DND-41 (cell line): ENCODE measurements around the gene PCSK9.

Experiments
- ATAC-seq: fragments of 200-7000 bp; cut with Tn5 transposase; 3 replicates; pipeline ENCODE4 v1.9.1; 2021; ENCODE audit warnings: low read depth; ENCODE audit not compliant: insufficient read depth
- DNase-seq: peaks from one replicate; pipeline ENCODE4 v3.0.0-alpha.2; 2020
- H2AFZ ChIP-seq: 2 replicates; pipeline ENCODE4 v1.6.0; 2012; ENCODE audit warnings: low read depth, low read length
- H3K27ac ChIP-seq: 2 replicates; pipeline ENCODE4 v1.5.1; 2012; ENCODE audit warnings: low read length, inconsistent platforms
- H3K27me3 ChIP-seq: fragments of 200-600 bp; sonication (generic); 2 replicates; pipeline ENCODE4 v1.6.0; 2012; ENCODE audit warnings: low read length, mild to moderate bottlenecking, inconsistent platforms; ENCODE audit not compliant: insufficient read depth, poor library complexity
- H3K36me3 ChIP-seq: 2 replicates; pipeline ENCODE4 v1.5.1; 2012; ENCODE audit warnings: low read length, inconsistent platforms; ENCODE audit not compliant: insufficient read depth
- H3K4me1 ChIP-seq: 2 replicates; pipeline ENCODE4 v1.5.1; 2012; ENCODE audit warnings: mild to moderate bottlenecking, low read length; ENCODE audit not compliant: insufficient read depth
- H3K4me2 ChIP-seq: 2 replicates; pipeline ENCODE4 v1.6.0; 2012; ENCODE audit warnings: mild to moderate bottlenecking, moderate library complexity, low read length, inconsistent platforms; ENCODE audit not compliant: insufficient read depth
- H3K4me3 ChIP-seq, 2 experiments: fragments of 200-600 bp in 1 of 2; shearing (Covaris generic) in 1 of 2; 2 replicates each; pipeline ENCODE4 v1.5.1; 2012 to 2016; ENCODE audit warnings: inconsistent platforms in 2 of 2, low read length in 2 of 2, mild to moderate bottlenecking in 2 of 2, low read depth in 1 of 2, moderate library complexity in 1 of 2
- H3K79me2 ChIP-seq: 2 replicates; pipeline ENCODE4 v1.6.0; 2012; ENCODE audit warnings: low read length, inconsistent platforms; ENCODE audit not compliant: insufficient read depth
- H3K9ac ChIP-seq: 2 replicates; pipeline ENCODE4 v1.6.0; 2012; ENCODE audit warnings: low read depth, mild to moderate bottlenecking, inconsistent platforms, low read length, moderate library complexity
- H3K9me3 ChIP-seq: 2 replicates; pipeline ENCODE4 v1.5.1; 2012; ENCODE audit warnings: low read length, moderate library complexity, mild to moderate bottlenecking, inconsistent platforms; ENCODE audit not compliant: insufficient read depth, severe bottlenecking
- H4K20me1 ChIP-seq: 2 replicates; pipeline ENCODE4 v1.6.0; 2012; ENCODE audit warnings: low read length; ENCODE audit not compliant: insufficient read depth
- EZH2 ChIP-seq: IDR thresholded peaks from 3 replicates; pipeline ENCODE4 v1.6.1; 2012; ENCODE audit warnings: borderline replicate concordance, low read depth, mild to moderate bottlenecking, moderate library complexity, low read length, inconsistent platforms; ENCODE audit not compliant: severe bottlenecking
- TF ChIP-seq, protein P1 (sequence below): IDR thresholded peaks from 2 replicates; pipeline ENCODE4 v1.5.1; 2012; ENCODE audit warnings: borderline replicate concordance, low read length, moderate library complexity, mild to moderate bottlenecking; ENCODE audit not compliant: poor library complexity, severe bottlenecking; ENCODE audit errors: extremely low read depth

Gene PCSK9

DNA sequence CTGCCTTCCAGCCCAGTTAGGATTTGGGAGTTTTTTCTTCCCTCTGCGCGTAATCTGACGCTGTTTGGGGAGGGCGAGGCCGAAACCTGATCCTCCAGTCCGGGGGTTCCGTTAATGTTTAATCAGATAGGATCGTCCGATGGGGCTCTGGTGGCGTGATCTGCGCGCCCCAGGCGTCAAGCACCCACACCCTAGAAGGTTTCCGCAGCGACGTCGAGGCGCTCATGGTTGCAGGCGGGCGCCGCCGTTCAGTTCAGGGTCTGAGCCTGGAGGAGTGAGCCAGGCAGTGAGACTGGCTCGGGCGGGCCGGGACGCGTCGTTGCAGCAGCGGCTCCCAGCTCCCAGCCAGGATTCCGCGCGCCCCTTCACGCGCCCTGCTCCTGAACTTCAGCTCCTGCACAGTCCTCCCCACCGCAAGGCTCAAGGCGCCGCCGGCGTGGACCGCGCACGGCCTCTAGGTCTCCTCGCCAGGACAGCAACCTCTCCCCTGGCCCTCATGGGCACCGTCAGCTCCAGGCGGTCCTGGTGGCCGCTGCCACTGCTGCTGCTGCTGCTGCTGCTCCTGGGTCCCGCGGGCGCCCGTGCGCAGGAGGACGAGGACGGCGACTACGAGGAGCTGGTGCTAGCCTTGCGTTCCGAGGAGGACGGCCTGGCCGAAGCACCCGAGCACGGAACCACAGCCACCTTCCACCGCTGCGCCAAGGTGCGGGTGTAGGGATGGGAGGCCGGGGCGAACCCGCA is at the start of gene PCSK9:
Gene PCSK9, plus strand, starts transcription at position 207 of the 741 bp plus-strand sequence. Its CDS starts 290 bp downstream, at position 497.
- H3K4me3 ChIP-seq, result no peak within 1 kb of the TSS
- TF ChIP-seq, protein P1, sequence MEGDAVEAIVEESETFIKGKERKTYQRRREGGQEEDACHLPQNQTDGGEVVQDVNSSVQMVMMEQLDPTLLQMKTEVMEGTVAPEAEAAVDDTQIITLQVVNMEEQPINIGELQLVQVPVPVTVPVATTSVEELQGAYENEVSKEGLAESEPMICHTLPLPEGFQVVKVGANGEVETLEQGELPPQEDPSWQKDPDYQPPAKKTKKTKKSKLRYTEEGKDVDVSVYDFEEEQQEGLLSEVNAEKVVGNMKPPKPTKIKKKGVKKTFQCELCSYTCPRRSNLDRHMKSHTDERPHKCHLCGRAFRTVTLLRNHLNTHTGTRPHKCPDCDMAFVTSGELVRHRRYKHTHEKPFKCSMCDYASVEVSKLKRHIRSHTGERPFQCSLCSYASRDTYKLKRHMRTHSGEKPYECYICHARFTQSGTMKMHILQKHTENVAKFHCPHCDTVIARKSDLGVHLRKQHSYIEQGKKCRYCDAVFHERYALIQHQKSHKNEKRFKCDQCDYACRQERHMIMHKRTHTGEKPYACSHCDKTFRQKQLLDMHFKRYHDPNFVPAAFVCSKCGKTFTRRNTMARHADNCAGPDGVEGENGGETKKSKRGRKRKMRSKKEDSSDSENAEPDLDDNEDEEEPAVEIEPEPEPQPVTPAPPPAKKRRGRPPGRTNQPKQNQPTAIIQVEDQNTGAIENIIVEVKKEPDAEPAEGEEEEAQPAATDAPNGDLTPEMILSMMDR, result no peak
- no peak for TF ChIP-seq EZH2
- H3K4me1 ChIP-seq, result no peaks in the 10 kb centered on the region
- no peak within 1 kb of the TSS for H3K4me2 ChIP-seq
- H3K27ac ChIP-seq, result no peak within 1 kb of the TSS
- H3K9ac ChIP-seq, result no peak within 1 kb of the TSS
- H4K20me1 ChIP-seq, result no peaks in the 10 kb centered on the region
- no peak within 1 kb of the TSS for H2AFZ ChIP-seq
- peaks cover 25% of the 10 kb centered on the region for H3K27me3 ChIP-seq
- H3K9me3 ChIP-seq, result no peaks in the 10 kb centered on the region
- no peaks in the 10 kb centered on the region for H3K36me3 ChIP-seq
- ATAC-seq, result no peak
- no peaks in the 10 kb centered on the region for H3K79me2 ChIP-seq
- DNase-seq, result no peak

DNA sequence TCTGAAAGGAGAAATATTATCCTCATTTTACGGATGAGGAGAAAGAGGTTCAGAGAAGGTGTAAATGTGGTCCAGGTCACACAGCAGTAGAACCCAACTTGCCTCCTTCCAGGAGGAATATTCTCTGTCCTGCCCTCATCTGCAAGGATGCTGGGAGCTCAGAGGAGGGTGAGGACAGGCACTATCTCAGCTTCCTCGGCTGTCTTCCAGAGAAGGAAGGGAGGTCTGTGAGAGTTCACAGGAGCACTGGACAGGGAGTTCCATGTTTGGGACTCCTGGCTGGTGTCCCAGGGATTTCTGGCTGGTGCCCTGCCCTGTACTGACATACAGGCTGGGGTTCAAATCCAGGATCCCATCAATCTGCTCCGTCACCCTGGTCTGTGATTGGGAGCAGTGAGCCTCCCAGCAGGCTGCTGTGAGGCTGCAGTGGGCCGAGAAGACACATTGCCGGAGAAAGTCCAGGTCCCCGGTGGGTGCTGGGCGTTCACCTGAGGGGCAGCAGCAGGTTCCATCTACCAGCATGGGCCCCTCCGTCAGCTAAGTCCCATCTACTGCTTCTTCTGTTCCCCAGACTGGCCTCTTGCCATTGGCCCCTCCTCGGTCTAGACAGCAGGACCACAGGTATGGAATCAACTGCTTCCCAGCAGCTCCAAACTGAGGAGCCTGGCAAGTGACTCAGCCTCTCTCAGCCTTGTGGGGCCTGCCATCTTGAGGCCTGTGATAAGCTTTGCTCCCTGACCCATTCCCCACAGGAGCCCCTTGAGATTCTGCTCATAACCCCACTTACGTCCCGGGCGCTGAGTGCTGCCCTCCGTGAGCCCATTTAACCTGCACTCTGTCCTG is 49.2 kb upstream of the PCSK9 start:
- no peak for TF ChIP-seq EZH2
- Histone ChIP-seq H3K79me2 (no peaks in the 10 kb centered on the region), H3K9ac (no peak overlapping the region), H3K27ac (no peak overlapping the region), H4K20me1 (no peaks in the 10 kb centered on the region), H3K9me3 (no peaks in the 10 kb centered on the region), H3K4me1 (no peaks in the 10 kb centered on the region), H3K27me3 (peaks cover 7% of the 10 kb centered on the region), H3K36me3 (no peaks in the 10 kb centered on the region), H3K4me2 (no peak overlapping the region), H2AFZ (no peak overlapping the region), H3K4me3 (no peak overlapping the region)
- no peak for ATAC-seq
- DNase-seq, result no peak

DNA sequence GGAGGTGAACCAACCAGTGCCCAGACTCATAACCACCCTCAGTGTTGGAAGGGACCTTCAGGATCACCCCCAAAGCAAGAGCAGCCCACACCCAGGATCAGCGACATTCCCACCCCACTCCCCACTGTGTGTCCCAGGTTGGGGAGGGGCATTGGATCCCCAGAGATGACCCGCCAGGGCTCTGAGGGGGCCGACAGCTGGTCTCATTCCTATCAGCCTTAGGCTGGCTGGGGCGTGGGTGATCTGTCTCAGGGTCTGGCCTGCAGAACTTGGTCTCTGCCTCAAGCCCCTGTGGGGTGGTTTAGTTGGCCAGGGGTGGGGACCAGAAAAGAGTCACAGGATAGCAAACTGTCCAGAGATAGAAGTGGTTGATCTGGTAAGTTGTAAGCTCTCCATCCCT is 48.4 kb upstream of the PCSK9 start:
- ATAC-seq (no peak), DNase-seq (no peak)
- H3K36me3 ChIP-seq, result no peaks in the 10 kb centered on the region
- peaks cover 7% of the 10 kb centered on the region for H3K27me3 ChIP-seq
- H3K9me3 ChIP-seq, result no peaks in the 10 kb centered on the region
- no peaks in the 10 kb centered on the region for H3K79me2 ChIP-seq
- no peak overlapping the region for H2AFZ ChIP-seq
- no peak overlapping the region for H3K4me3 ChIP-seq
- TF ChIP-seq, protein P1, result no peak
- no peak for TF ChIP-seq EZH2
- H3K4me2 ChIP-seq, result no peak overlapping the region
- no peaks in the 10 kb centered on the region for H4K20me1 ChIP-seq
- H3K4me1 ChIP-seq, result no peaks in the 10 kb centered on the region
- H3K27ac ChIP-seq, result no peak overlapping the region
- no peak overlapping the region for H3K9ac ChIP-seq

DNA sequence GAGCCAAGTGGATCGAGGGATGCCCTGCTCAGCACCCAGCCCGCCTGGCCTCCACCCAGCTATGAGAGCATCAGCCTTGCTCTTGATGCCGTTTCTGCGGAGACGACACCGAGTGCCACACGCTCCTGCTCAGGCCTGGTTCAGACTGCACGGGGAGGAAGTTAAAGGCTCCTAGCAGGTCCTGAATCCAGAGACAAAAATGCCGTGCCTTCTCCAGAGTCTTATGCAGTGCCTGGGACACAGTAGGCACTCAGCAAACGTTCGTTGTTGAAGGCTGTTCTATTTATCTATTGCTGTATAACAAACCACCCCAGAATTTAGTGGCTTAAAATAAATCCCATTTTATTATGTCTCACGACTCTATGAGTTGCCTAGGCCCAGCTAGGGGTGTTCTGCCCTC is 47.4 kb upstream of the PCSK9 start:
- H3K79me2 ChIP-seq, result no peaks in the 10 kb centered on the region
- H4K20me1 ChIP-seq, result no peaks in the 10 kb centered on the region
- no peak overlapping the region for H2AFZ ChIP-seq
- no peak overlapping the region for H3K9ac ChIP-seq
- H3K4me1 ChIP-seq, result no peaks in the 10 kb centered on the region
- no peak overlapping the region for H3K4me2 ChIP-seq
- H3K9me3 ChIP-seq, result no peaks in the 10 kb centered on the region
- H3K36me3 ChIP-seq, result no peaks in the 10 kb centered on the region
- H3K4me3 ChIP-seq, result no peak overlapping the region
- no peak overlapping the region for H3K27ac ChIP-seq
- H3K27me3 ChIP-seq, result peaks cover 6% of the 10 kb centered on the region
- DNase-seq (no peak), ATAC-seq (no peak)
- no peak for TF ChIP-seq EZH2
- TF ChIP-seq, protein P1, result no peak
